GM23338 (cell line): ENCODE data around the gene RMI2. TPM values are rescaled to one million over a fixed set of nuclear protein-coding genes. Genes with fewer than 3 reads are reported as not detected.

ENCODE experiments used
- ATAC-seq: fragments of 200-7000 bp; cut with Tn5 transposase; 3 replicates; pipeline ENCODE4 v1.9.1; 2020
- DNase-seq: peaks from one replicate; pipeline ENCODE4 v3.0.0-alpha.2; 2015; ENCODE audit warnings: low spot score
- H2AFZ ChIP-seq: fragments of 200-600 bp; sonication (generic); 2 replicates; pipeline ENCODE4 v1.8.0; 2016; ENCODE audit warnings: antibody characterized with exemption, mild to moderate bottlenecking, moderate library complexity
- H3F3A ChIP-seq: fragments of 200-600 bp; sonication (generic); replicated peaks from 2 replicates; pipeline ENCODE4 v1.8.0; 2017; ENCODE audit warnings: antibody characterized with exemption, mixed run types, low read depth
- H3K27ac ChIP-seq: fragments of 200-600 bp; sonication (generic); 2 replicates; pipeline ENCODE4 v1.6.1; 2016; ENCODE audit warnings: low read depth
- H3K27me3 ChIP-seq: fragments of 200-600 bp; sonication (generic); 2 replicates; pipeline ENCODE4 v1.8.0; 2016; ENCODE audit warnings: mild to moderate bottlenecking, mixed run types, moderate library complexity; ENCODE audit not compliant: insufficient read depth
- H3K36me3 ChIP-seq: fragments of 200-600 bp; sonication (generic); 2 replicates; pipeline ENCODE4 v1.8.0; 2016; ENCODE audit warnings: mild to moderate bottlenecking; ENCODE audit not compliant: insufficient read depth
- H3K4me1 ChIP-seq: fragments of 200-600 bp; sonication (generic); 2 replicates; pipeline ENCODE4 v1.8.0; 2016; ENCODE audit warnings: mild to moderate bottlenecking, moderate library complexity; ENCODE audit not compliant: insufficient read depth
- H3K4me2 ChIP-seq: fragments of 200-600 bp; sonication (generic); 2 replicates; pipeline ENCODE4 v1.7.1; 2017; ENCODE audit warnings: mixed run types
- H3K4me3 ChIP-seq: fragments of 200-600 bp; sonication (generic); 2 replicates; pipeline ENCODE4 v1.6.1; 2016; ENCODE audit warnings: mixed run types
- H3K79me2 ChIP-seq: fragments of 200-600 bp; sonication (generic); replicated peaks from 2 replicates; pipeline ENCODE4 v1.8.0; 2017; ENCODE audit warnings: mild to moderate bottlenecking; ENCODE audit not compliant: insufficient read depth
- H3K9me2 ChIP-seq: fragments of 200-600 bp; sonication (generic); 2 replicates; pipeline ENCODE4 v1.8.0; 2017; ENCODE audit not compliant: insufficient read depth
- H4K20me1 ChIP-seq: fragments of 200-600 bp; sonication (generic); replicated peaks from 2 replicates; pipeline ENCODE4 v1.8.0; 2017; ENCODE audit warnings: mild to moderate bottlenecking; ENCODE audit not compliant: insufficient read depth
- H3K27ac Mint-ChIP-seq: 2 replicates; pipeline ENCODE4 v1.8.0; 2020; ENCODE audit warnings: inconsistent platforms, mild to moderate bottlenecking, moderate library complexity, mixed read lengths
- H3K27me3 Mint-ChIP-seq: 3 replicates; pipeline ENCODE4 v1.8.0; 2022; ENCODE audit warnings: low read depth, mild to moderate bottlenecking, moderate library complexity, mixed read lengths, inconsistent platforms; ENCODE audit not compliant: insufficient read depth, poor library complexity
- H3K36me3 Mint-ChIP-seq: 3 replicates; pipeline ENCODE4 v1.8.0; 2021; ENCODE audit warnings: low read depth, mild to moderate bottlenecking, inconsistent platforms, moderate library complexity, mixed read lengths
- H3K4me1 Mint-ChIP-seq: 3 replicates; pipeline ENCODE4 v1.8.0; 2020; ENCODE audit warnings: mild to moderate bottlenecking, inconsistent platforms, mixed read lengths
- H3K4me3 Mint-ChIP-seq: 3 replicates; pipeline ENCODE4 v1.8.0; 2021; ENCODE audit warnings: moderate library complexity, mild to moderate bottlenecking, inconsistent platforms, mixed read lengths
- H3K9me3 Mint-ChIP-seq: 3 replicates; pipeline ENCODE4 v1.8.0; 2020; ENCODE audit warnings: moderate library complexity, mild to moderate bottlenecking, inconsistent platforms, mixed read lengths
- JUNB ChIP-seq: IDR thresholded peaks from one replicate; pipeline ENCODE4 v1.6.1; 2016; ENCODE audit warnings: antibody characterized with exemption; ENCODE audit not compliant: unreplicated experiment
- REST ChIP-seq: IDR thresholded peaks from one replicate; pipeline ENCODE4 v1.6.1; 2018; ENCODE audit warnings: antibody characterized with exemption; ENCODE audit not compliant: unreplicated experiment
- polyA plus RNA-seq: library from polyadenylated mRNA; unstranded; fragments of >200 nt; fragmentation: Nextera tagmentation; extraction: Ambion mirVana; gene quantifications from 2 replicates; pipeline ENCODE4 v1.2.1, GENCODE V29; 2016
- total RNA-seq: library from RNA; depleted of rRNA; stranded (reverse); fragments of >200 nt; shearing (Covaris generic); gene quantifications from 2 replicates; pipeline ENCODE4 v1.2.3, GENCODE V29; 2014
- TF ChIP-seq, protein P1 (sequence below): fragments of 250-450 bp; sonication (Bioruptor Pico); IDR thresholded peaks from 2 replicates; pipeline ENCODE4 v1.5.0; 2020; ENCODE audit warnings: mild to moderate bottlenecking, moderate library complexity
- TF ChIP-seq, protein P2 (sequence below), 2 experiments: fragments of 200-600 bp in 1 of 2; sonication (generic) in 1 of 2; conservative IDR thresholded peaks; 2 replicates each; pipeline versions ENCODE4 v1.5.1 to v1.6.1; 2016 to 2017; ENCODE audit warnings: antibody characterized with exemption in 2 of 2, low read depth in 2 of 2, mild to moderate bottlenecking in 2 of 2, moderate library complexity in 1 of 2

RMI2 gene
- total and polyA plus RNA-seq, 2 experiments from 2014 or later, result 98.2 to 108 TPM

GRCh38 chr16:11386054-11386680 lies 40.9 kb downstream of the RMI2 start (continued):
- no peak for TF ChIP-seq REST
- no peak for TF ChIP-seq JUNB
- TF ChIP-seq, protein P1, sequence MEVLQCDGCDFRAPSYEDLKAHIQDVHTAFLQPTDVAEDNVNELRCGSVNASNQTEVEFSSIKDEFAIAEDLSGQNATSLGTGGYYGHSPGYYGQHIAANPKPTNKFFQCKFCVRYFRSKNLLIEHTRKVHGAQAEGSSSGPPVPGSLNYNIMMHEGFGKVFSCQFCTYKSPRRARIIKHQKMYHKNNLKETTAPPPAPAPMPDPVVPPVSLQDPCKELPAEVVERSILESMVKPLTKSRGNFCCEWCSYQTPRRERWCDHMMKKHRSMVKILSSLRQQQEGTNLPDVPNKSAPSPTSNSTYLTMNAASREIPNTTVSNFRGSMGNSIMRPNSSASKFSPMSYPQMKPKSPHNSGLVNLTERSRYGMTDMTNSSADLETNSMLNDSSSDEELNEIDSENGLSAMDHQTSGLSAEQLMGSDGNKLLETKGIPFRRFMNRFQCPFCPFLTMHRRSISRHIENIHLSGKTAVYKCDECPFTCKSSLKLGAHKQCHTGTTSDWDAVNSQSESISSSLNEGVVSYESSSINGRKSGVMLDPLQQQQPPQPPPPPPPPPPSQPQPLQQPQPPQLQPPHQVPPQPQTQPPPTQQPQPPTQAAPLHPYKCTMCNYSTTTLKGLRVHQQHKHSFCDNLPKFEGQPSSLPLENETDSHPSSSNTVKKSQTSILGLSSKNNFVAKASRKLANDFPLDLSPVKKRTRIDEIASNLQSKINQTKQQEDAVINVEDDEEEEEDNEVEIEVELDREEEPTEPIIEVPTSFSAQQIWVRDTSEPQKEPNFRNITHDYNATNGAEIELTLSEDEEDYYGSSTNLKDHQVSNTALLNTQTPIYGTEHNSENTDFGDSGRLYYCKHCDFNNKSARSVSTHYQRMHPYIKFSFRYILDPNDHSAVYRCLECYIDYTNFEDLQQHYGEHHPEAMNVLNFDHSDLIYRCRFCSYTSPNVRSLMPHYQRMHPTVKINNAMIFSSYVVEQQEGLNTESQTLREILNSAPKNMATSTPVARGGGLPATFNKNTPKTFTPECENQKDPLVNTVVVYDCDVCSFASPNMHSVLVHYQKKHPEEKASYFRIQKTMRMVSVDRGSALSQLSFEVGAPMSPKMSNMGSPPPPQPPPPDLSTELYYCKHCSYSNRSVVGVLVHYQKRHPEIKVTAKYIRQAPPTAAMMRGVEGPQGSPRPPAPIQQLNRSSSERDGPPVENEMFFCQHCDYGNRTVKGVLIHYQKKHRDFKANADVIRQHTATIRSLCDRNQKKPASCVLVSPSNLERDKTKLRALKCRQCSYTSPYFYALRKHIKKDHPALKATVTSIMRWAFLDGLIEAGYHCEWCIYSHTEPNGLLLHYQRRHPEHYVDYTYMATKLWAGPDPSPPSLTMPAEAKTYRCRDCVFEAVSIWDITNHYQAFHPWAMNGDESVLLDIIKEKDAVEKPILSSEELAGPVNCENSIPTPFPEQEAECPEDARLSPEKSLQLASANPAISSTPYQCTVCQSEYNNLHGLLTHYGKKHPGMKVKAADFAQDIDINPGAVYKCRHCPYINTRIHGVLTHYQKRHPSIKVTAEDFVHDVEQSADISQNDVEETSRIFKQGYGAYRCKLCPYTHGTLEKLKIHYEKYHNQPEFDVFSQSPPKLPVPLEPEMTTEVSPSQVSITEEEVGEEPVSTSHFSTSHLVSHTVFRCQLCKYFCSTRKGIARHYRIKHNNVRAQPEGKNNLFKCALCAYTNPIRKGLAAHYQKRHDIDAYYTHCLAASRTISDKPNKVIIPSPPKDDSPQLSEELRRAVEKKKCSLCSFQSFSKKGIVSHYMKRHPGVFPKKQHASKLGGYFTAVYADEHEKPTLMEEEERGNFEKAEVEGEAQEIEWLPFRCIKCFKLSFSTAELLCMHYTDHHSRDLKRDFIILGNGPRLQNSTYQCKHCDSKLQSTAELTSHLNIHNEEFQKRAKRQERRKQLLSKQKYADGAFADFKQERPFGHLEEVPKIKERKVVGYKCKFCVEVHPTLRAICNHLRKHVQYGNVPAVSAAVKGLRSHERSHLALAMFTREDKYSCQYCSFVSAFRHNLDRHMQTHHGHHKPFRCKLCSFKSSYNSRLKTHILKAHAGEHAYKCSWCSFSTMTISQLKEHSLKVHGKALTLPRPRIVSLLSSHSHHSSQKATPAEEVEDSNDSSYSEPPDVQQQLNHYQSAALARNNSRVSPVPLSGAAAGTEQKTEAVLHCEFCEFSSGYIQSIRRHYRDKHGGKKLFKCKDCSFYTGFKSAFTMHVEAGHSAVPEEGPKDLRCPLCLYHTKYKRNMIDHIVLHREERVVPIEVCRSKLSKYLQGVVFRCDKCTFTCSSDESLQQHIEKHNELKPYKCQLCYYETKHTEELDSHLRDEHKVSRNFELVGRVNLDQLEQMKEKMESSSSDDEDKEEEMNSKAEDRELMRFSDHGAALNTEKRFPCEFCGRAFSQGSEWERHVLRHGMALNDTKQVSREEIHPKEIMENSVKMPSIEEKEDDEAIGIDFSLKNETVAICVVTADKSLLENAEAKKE, result no peak

- Histone ChIP-seq H3K36me3 (no peaks in the 10 kb centered on the region), H2AFZ (no peak overlapping the region), H3K4me2 (no peak overlapping the region), H4K20me1 (no peaks in the 10 kb centered on the region), H3K9me2 (no peaks in the 10 kb centered on the region), H3K4me1 (peaks cover 12% of the 10 kb centered on the region), H3F3A (peaks cover 3% of the 10 kb centered on the region; the same call in 1 of the 2 replicates), H3K79me2 (no peaks in the 10 kb centered on the region), H3K4me3 (no peak overlapping the region), H3K27me3 (no peaks in the 10 kb centered on the region), H3K27ac (no peak overlapping the region)
- H3K36me3 Mint-ChIP-seq, result no peaks in the 10 kb centered on the region
- ATAC-seq (peak; percentile 85), DNase-seq (peak; percentile 93)
- H3K27ac Mint-ChIP-seq, result no peak overlapping the region
- H3K4me1 Mint-ChIP-seq, result peaks cover 32% of the 10 kb centered on the region
- TF ChIP-seq, protein P2, sequence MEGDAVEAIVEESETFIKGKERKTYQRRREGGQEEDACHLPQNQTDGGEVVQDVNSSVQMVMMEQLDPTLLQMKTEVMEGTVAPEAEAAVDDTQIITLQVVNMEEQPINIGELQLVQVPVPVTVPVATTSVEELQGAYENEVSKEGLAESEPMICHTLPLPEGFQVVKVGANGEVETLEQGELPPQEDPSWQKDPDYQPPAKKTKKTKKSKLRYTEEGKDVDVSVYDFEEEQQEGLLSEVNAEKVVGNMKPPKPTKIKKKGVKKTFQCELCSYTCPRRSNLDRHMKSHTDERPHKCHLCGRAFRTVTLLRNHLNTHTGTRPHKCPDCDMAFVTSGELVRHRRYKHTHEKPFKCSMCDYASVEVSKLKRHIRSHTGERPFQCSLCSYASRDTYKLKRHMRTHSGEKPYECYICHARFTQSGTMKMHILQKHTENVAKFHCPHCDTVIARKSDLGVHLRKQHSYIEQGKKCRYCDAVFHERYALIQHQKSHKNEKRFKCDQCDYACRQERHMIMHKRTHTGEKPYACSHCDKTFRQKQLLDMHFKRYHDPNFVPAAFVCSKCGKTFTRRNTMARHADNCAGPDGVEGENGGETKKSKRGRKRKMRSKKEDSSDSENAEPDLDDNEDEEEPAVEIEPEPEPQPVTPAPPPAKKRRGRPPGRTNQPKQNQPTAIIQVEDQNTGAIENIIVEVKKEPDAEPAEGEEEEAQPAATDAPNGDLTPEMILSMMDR (conservative IDR thresholded peaks at IDR 0.05; ENCODE audit: low read depth in 2 of 2), result peak; percentile 73 to 75
- no peak for TF ChIP-seq REST
- no peaks in the 10 kb centered on the region; the same call in 2 of the 3 replicates for H3K9me3 Mint-ChIP-seq
- peaks cover 23% of the 10 kb centered on the region for H3K27me3 Mint-ChIP-seq
- H3K4me3 Mint-ChIP-seq, result no peak overlapping the region
Observed at GRCh38 chr16:11386791-11387546, 41.7 kb downstream of the RMI2 start.
